H9 (cell line): Measurements from ENCODE around the gene EHD4. TPM values are rescaled to one million over a fixed set of nuclear protein-coding genes. Genes with fewer than 3 reads are reported as not detected.

Source experiments
- DNase-seq: peaks from one replicate; pipeline ENCODE4 v3.0.0-alpha.2; 2017
- H2AFZ ChIP-seq: one replicate; pipeline ENCODE4 v1.6.1; 2013; ENCODE audit warnings: mild to moderate bottlenecking, low read length, control low read depth, moderate library complexity
- H2AK5ac ChIP-seq: 2 replicates; pipeline ENCODE4 v1.6.1; 2013; ENCODE audit warnings: low read length, control low read depth, mixed read lengths; ENCODE audit not compliant: insufficient read length
- H2BK120ac ChIP-seq: one replicate; pipeline ENCODE4 v1.6.1; 2013; ENCODE audit warnings: low read depth, mild to moderate bottlenecking, low read length, control low read depth, inconsistent platforms; ENCODE audit not compliant: poor library complexity, severe bottlenecking
- H2BK12ac ChIP-seq: 2 replicates; pipeline ENCODE4 v1.6.1; 2013; ENCODE audit warnings: low read length, control low read depth, mixed read lengths, low read depth; ENCODE audit not compliant: insufficient read length
- H2BK15ac ChIP-seq: 2 replicates; pipeline ENCODE4 v1.6.1; 2013; ENCODE audit warnings: low read depth, low read length, control low read depth
- H2BK20ac ChIP-seq: one replicate; pipeline ENCODE4 v1.6.1; 2013; ENCODE audit warnings: low read depth, mild to moderate bottlenecking, low read length, control low read depth, inconsistent platforms; ENCODE audit not compliant: poor library complexity, severe bottlenecking
- H2BK5ac ChIP-seq: 2 replicates; pipeline ENCODE4 v1.6.1; 2013; ENCODE audit warnings: low read length, control low read depth, mixed read lengths; ENCODE audit not compliant: insufficient read length
- H3K14ac ChIP-seq: 2 replicates; pipeline ENCODE4 v1.6.1; 2013; ENCODE audit warnings: low read length, control low read depth; ENCODE audit not compliant: insufficient read depth
- H3K18ac ChIP-seq: 2 replicates; pipeline ENCODE4 v1.6.1; 2013; ENCODE audit warnings: low read depth, mild to moderate bottlenecking, mixed read lengths, low read length, control low read depth; ENCODE audit not compliant: insufficient read length
- H3K23ac ChIP-seq: 2 replicates; pipeline ENCODE4 v1.6.1; 2013; ENCODE audit warnings: low read length, control low read depth, mixed read lengths, low read depth; ENCODE audit not compliant: insufficient read length
- H3K23me2 ChIP-seq: 2 replicates; pipeline ENCODE4 v1.6.1; 2013; ENCODE audit warnings: low read depth, mild to moderate bottlenecking, mixed read lengths, low read length, control low read depth; ENCODE audit not compliant: insufficient read length, poor library complexity, severe bottlenecking
- H3K27ac ChIP-seq: 2 replicates; pipeline ENCODE4 v1.5.1; 2013; ENCODE audit warnings: low read length, control low read depth, mixed read lengths, low read depth; ENCODE audit not compliant: insufficient read length
- H3K27me3 ChIP-seq: 2 replicates; pipeline ENCODE4 v1.6.1; 2013; ENCODE audit warnings: low read length, control low read depth, inconsistent platforms; ENCODE audit not compliant: insufficient read depth
- H3K4ac ChIP-seq: 2 replicates; pipeline ENCODE4 v1.6.1; 2013; ENCODE audit warnings: low read depth, mild to moderate bottlenecking, control low read depth, inconsistent platforms, low read length, moderate library complexity
- H3K4me1 ChIP-seq: 2 replicates; pipeline ENCODE4 v1.6.1; 2013; ENCODE audit warnings: low read length, control low read depth, inconsistent platforms; ENCODE audit not compliant: insufficient read depth
- H3K4me2 ChIP-seq: 2 replicates; pipeline ENCODE4 v1.6.1; 2013; ENCODE audit warnings: low read length, control low read depth, mixed read lengths; ENCODE audit not compliant: insufficient read length, insufficient read depth
- H3K56ac ChIP-seq: 2 replicates; pipeline ENCODE4 v1.6.1; 2013; ENCODE audit warnings: low read depth, mild to moderate bottlenecking, mixed read lengths, low read length, control low read depth; ENCODE audit not compliant: insufficient read length
- H3K79me1 ChIP-seq: 2 replicates; pipeline ENCODE4 v1.6.1; 2013; ENCODE audit warnings: low read depth, mild to moderate bottlenecking, moderate library complexity, low read length, control low read depth, inconsistent platforms; ENCODE audit not compliant: insufficient read depth, poor library complexity, severe bottlenecking
- H3K79me2 ChIP-seq: 2 replicates; pipeline ENCODE4 v1.6.1; 2013; ENCODE audit warnings: low read length, control low read depth, inconsistent platforms; ENCODE audit not compliant: insufficient read depth
- H3K9ac ChIP-seq: 2 replicates; pipeline ENCODE4 v1.6.1; 2013; ENCODE audit warnings: low read length, control low read depth, mixed read lengths; ENCODE audit not compliant: insufficient read length; ENCODE audit errors: extremely low read depth
- H3K9me3 ChIP-seq: one replicate; pipeline ENCODE4 v1.6.1; 2013; ENCODE audit warnings: low read depth, low read length, inconsistent platforms; ENCODE audit not compliant: control insufficient read depth
- H3T11ph ChIP-seq: one replicate; pipeline ENCODE4 v1.6.1; 2013; ENCODE audit warnings: mild to moderate bottlenecking, low read length, control low read depth, inconsistent platforms
- H4K20me1 ChIP-seq: one replicate; pipeline ENCODE4 v1.6.1; 2013; ENCODE audit not compliant: control insufficient read depth, insufficient read length, insufficient read depth
- H4K5ac ChIP-seq: 2 replicates; pipeline ENCODE4 v1.6.1; 2013; ENCODE audit warnings: low read depth, mild to moderate bottlenecking, mixed read lengths, low read length, control low read depth; ENCODE audit not compliant: insufficient read length
- H4K8ac ChIP-seq: replicated peaks from 2 replicates; pipeline ENCODE4 v1.6.1; 2013; ENCODE audit warnings: low read length, control low read depth, mixed read lengths, low read depth; ENCODE audit not compliant: insufficient read length
- H4K91ac ChIP-seq: 2 replicates; pipeline ENCODE4 v1.6.1; 2013; ENCODE audit warnings: low read depth, mild to moderate bottlenecking, moderate library complexity, mixed read lengths, low read length, control low read depth; ENCODE audit not compliant: insufficient read length
- H3K27ac Mint-ChIP-seq, 3 experiments: 2 replicates in 2 of 3; 3 replicates in 1 of 3; pipeline ENCODE4 v1.8.0; 2020 to 2021; ENCODE audit warnings: mixed read lengths in 3 of 3, mild to moderate bottlenecking in 1 of 3, moderate library complexity in 1 of 3
- H3K27me3 Mint-ChIP-seq: 2 replicates; pipeline ENCODE4 v1.8.0; 2021; ENCODE audit warnings: low read depth, mild to moderate bottlenecking, moderate library complexity, mixed read lengths
- H3K36me3 Mint-ChIP-seq, 3 experiments: 2 replicates in 2 of 3; 3 replicates in 1 of 3; pipeline ENCODE4 v1.8.0; 2020 to 2021; ENCODE audit warnings: low read depth in 3 of 3, mixed read lengths in 3 of 3; ENCODE audit not compliant: insufficient read depth in 1 of 3
- H3K4me1 Mint-ChIP-seq, 2 experiments: 2 replicates each; pipeline ENCODE4 v1.8.0; 2020; ENCODE audit warnings: mixed read lengths in 2 of 2
- H3K4me3 Mint-ChIP-seq, 2 experiments: 2 replicates in 1 of 2; 3 replicates in 1 of 2; pipeline ENCODE4 v1.8.0; 2020 to 2021; ENCODE audit warnings: mild to moderate bottlenecking in 2 of 2, mixed read lengths in 2 of 2, moderate library complexity in 1 of 2
- H3K9me3 Mint-ChIP-seq, 2 experiments: 2 replicates in 1 of 2; 3 replicates in 1 of 2; pipeline ENCODE4 v1.8.0; 2020; ENCODE audit warnings: mild to moderate bottlenecking in 2 of 2, mixed read lengths in 2 of 2, moderate library complexity in 1 of 2
- WGBS: extraction: QIAGEN DNeasy Blood & Tissue Kit; methylation state at CpG from one replicate; pipeline ENCODE4 v1.1.7; 2013; ENCODE audit warnings: missing lambda C conversion rate, low lambda C conversion rate, mixed read lengths; ENCODE audit not compliant: insufficient read length; ENCODE audit errors: extremely low coverage; 5-methylcytosine and 5-hydroxymethylcytosine counted together
- total RNA-seq: library from RNA; stranded (reverse); gene quantifications from 2 replicates; pipeline ENCODE4 v1.2.1, GENCODE V29; 2021
- TF ChIP-seq, protein P1 (sequence below): fragments of 200-600 bp; sonication (generic); conservative IDR thresholded peaks from 3 replicates; pipeline ENCODE4 v1.8.0; 2021; ENCODE audit warnings: antibody characterized with exemption, mild to moderate bottlenecking

The EHD4 gene
- total RNA-seq, 1 experiment from 2014 or later, result 22.9 TPM

DNA sequence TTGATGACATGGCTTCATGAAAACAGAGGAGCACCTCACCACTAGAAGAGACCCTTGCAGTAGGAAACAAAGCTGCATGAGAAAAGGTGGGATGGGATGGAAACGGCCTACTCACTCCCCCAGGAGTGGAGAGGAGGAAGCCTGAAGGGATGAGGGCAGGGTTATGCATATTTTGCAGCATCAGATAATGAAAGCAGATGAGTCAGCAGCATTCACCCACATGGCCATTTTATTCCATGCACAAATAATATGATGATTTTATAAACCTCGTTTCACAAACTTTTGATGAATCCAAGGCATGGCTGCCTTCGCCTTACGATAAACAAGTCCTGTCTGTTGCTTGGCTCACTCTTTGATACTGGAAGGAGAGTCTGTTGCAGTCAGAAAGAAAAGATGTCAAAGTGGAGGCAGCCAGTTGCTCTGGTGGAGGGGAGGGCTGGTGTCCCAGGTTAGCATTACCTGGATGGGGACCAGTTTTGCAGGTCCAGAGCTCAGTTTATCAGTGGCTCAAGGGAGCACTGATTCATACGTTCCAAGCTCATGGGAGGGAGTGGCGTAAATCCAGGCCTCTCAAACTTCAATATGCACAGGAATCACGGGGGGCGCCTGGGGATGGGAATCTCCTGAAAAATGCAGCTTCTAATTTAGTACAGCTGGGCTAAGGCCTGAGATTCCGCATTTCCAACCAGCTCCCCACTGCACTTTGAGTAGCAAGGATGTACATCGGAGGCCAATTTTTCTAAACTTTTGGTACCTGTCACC is 9.2 kb upstream of the EHD4 start:
- H4K20me1 ChIP-seq, result no peaks in the 10 kb centered on the region
- H3K23ac ChIP-seq, result no peak overlapping the region
- no peak for DNase-seq
- no peaks in the 10 kb centered on the region for H3K27me3 ChIP-seq
- no peak overlapping the region for H3K4ac ChIP-seq
- no peak overlapping the region for H4K5ac ChIP-seq
- H2BK12ac ChIP-seq, result no peak overlapping the region
- H2BK20ac ChIP-seq, result no peak overlapping the region
- H2AK5ac ChIP-seq, result no peak overlapping the region
- Mint-ChIP-seq H3K9me3 (no peaks in the 10 kb centered on the region), H3K4me3 (no peak overlapping the region), H3K36me3 (no peaks in the 10 kb centered on the region; a peak in 1 of 7 replicates), H3K27ac (no peak overlapping the region), H3K27me3 (no peaks in the 10 kb centered on the region; the same call in none of the 2 replicates), H3K4me1 (peaks cover 17% of the 10 kb centered on the region in 2 experiments)
- no peaks in the 10 kb centered on the region for H3K9me3 ChIP-seq
- no peak overlapping the region for H2BK15ac ChIP-seq
- TF ChIP-seq, protein P1, sequence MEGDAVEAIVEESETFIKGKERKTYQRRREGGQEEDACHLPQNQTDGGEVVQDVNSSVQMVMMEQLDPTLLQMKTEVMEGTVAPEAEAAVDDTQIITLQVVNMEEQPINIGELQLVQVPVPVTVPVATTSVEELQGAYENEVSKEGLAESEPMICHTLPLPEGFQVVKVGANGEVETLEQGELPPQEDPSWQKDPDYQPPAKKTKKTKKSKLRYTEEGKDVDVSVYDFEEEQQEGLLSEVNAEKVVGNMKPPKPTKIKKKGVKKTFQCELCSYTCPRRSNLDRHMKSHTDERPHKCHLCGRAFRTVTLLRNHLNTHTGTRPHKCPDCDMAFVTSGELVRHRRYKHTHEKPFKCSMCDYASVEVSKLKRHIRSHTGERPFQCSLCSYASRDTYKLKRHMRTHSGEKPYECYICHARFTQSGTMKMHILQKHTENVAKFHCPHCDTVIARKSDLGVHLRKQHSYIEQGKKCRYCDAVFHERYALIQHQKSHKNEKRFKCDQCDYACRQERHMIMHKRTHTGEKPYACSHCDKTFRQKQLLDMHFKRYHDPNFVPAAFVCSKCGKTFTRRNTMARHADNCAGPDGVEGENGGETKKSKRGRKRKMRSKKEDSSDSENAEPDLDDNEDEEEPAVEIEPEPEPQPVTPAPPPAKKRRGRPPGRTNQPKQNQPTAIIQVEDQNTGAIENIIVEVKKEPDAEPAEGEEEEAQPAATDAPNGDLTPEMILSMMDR, result no peak
- no peak overlapping the region for H3K4me2 ChIP-seq
- no peak overlapping the region for H2BK120ac ChIP-seq
- no peak overlapping the region for H2AFZ ChIP-seq
- H3K9ac ChIP-seq, result no peak overlapping the region
- H3K79me1 ChIP-seq, result no peaks in the 10 kb centered on the region
- H3T11ph ChIP-seq, result no peak overlapping the region
- H4K8ac ChIP-seq, result no peak overlapping the region
- no peak overlapping the region for H3K56ac ChIP-seq
- H4K91ac ChIP-seq, result no peak overlapping the region
- no peak overlapping the region for H3K27ac ChIP-seq
- H3K23me2 ChIP-seq, result no peaks in the 10 kb centered on the region
- no peak overlapping the region for H3K14ac ChIP-seq
- H2BK5ac ChIP-seq, result no peak overlapping the region
- WGBS, result no CpG with 5 or more reads among the region's 10 CpGs
- H3K4me1 ChIP-seq, result peaks cover 4% of the 10 kb centered on the region; the same call in 1 of the 2 replicates
- no peaks in the 10 kb centered on the region for H3K79me2 ChIP-seq
- H3K18ac ChIP-seq, result no peak overlapping the region
